Kidney (tissue), 14 donors: Measurements from ENCODE around the gene ARHGEF10L. TPM values are rescaled to one million over a fixed set of nuclear protein-coding genes. Genes with fewer than 3 reads are reported as not detected.

Experiments used
- DNase-seq, 5 donors: peaks; one replicate each; pipeline ENCODE4 v3.0.0-alpha.2; 2013 to 2020
- FAIRE-seq: peaks from 2 replicates; lab custom pipeline; 2012; peaks lifted over from hg19 to GRCh38; lab: Jason Lieb, UNC
- H3K27ac ChIP-seq, 2 donors: one replicate each; pipeline ENCODE4 v1.7.0; 2013; ENCODE audit warnings: low read depth in 2 of 2, low read length in 2 of 2, inconsistent platforms in 1 of 2
- H3K27me3 ChIP-seq: one replicate; pipeline ENCODE4 v1.7.1; 2013; ENCODE audit warnings: low read length, inconsistent platforms; ENCODE audit not compliant: control insufficient read depth, insufficient read depth
- H3K36me3 ChIP-seq, 3 donors: one replicate each; pipeline versions ENCODE4 v1.7.0 to v1.7.1; 2013; ENCODE audit warnings: low read length in 3 of 3, control low read depth in 1 of 3, inconsistent platforms in 1 of 3; ENCODE audit not compliant: insufficient read depth in 3 of 3, control insufficient read depth in 2 of 3
- H3K4me1 ChIP-seq, 3 donors: one replicate each; pipeline versions ENCODE4 v1.7.0 to v1.7.1; 2013; ENCODE audit warnings: low read length in 3 of 3, inconsistent platforms in 1 of 3, low read depth in 1 of 3; ENCODE audit not compliant: control insufficient read depth in 2 of 3, insufficient read depth in 2 of 3
- H3K4me3 ChIP-seq, 3 donors: one replicate each; pipeline versions ENCODE4 v1.7.0 to v1.8.1; 2013; ENCODE audit warnings: low read length in 3 of 3, control low read depth in 1 of 3, inconsistent platforms in 1 of 3
- H3K9ac ChIP-seq, 3 donors: one replicate each; pipeline versions ENCODE4 v1.7.0 to v1.7.1; 2013; ENCODE audit warnings: low read length in 3 of 3, control low read depth in 1 of 3, inconsistent platforms in 1 of 3
- H3K9me3 ChIP-seq, 3 donors: one replicate each; pipeline versions ENCODE4 v1.7.0 to v1.7.1; 2013; ENCODE audit warnings: low read length in 3 of 3, control low read depth in 1 of 3, inconsistent platforms in 1 of 3; ENCODE audit not compliant: control insufficient read depth in 2 of 3, insufficient read depth in 1 of 3
- intact Hi-C: fragments of 100-400 bp; cut with DNase I; formaldehyde crosslinking; loops from one replicate; pipeline ENCODE4 v1.11.1; 2022
- polyA plus RNA-seq: library from polyadenylated mRNA; stranded (reverse); fragments of 350-450 nt; fragmentation: Illumina TruSeq; extraction: RNeasy Lipid Tissue Mini Kit (QIAGEN cat#74804); gene quantifications from one replicate; pipeline ENCODE4 v1.2.3, GENCODE V29; 2014; ENCODE audit warnings: low read depth, low replicate concordance; ENCODE audit not compliant: insufficient read depth
- total RNA-seq: library from RNA; stranded (reverse); fragmentation: NEBNext Ultra II Directional; extraction: Animal tissue kit (Norgen Biotek cat#: 25700); gene quantifications from one replicate; pipeline ENCODE4 v1.2.1, GENCODE V29; 2021
- TF ChIP-seq, protein P1 (sequence below): IDR thresholded peaks from 3 replicates; pipeline ENCODE4 v1.5.1; 2012; ENCODE audit warnings: mild to moderate bottlenecking, moderate library complexity, borderline replicate concordance; ENCODE audit not compliant: insufficient read depth; ENCODE audit errors: extremely low read depth
- donor health status: control.
- donor health status: control.
- donor health status: control.
- donor health status: control.
- donor health status: control.
- donor health status: DM: yes; HTN: yes; CAD: no.
- donor health status: Normal renal cell carcinoma (clear cell type).

ARHGEF10L gene
- total and polyA plus RNA-seq, 2 donors from 2014 or later: 40.8 to 91.9 TPM

DNA sequence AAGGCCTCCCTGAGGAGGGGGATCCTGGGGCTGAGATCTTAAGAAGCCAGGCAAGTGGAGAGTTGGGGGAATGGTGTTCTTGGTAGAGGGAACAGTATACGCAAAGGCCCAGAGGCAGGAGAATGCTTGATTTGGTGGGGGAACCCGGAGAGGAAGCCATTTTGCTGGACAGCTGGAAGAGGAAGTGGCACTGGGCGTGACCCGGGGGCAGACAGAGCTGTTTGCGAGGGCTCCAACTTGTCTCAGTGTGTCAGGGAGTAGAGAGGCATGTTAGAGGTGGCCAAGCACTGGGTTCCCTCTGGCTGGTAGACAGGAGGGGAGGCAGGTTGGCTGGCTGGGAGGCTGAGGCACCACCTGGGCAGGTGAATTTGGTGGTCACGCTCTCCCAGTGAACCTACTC is 119.3 kb downstream of the ARHGEF10L start:
- Histone ChIP-seq H3K4me1 (no peaks in the 10 kb centered on the region), H3K9me3 (no peaks in the 10 kb centered on the region), H3K27ac (no peak overlapping the region), H3K9ac (no peak overlapping the region), H3K36me3 (peaks cover 5 to 70% (median 39%) of the 10 kb centered on the region in 3 donors), H3K4me3 (no peak overlapping the region), H3K27me3 (no peaks in the 10 kb centered on the region)
- DNase-seq (no peak), FAIRE-seq (no peak)
- intact Hi-C loops: no loop called here
- TF ChIP-seq, protein P1, sequence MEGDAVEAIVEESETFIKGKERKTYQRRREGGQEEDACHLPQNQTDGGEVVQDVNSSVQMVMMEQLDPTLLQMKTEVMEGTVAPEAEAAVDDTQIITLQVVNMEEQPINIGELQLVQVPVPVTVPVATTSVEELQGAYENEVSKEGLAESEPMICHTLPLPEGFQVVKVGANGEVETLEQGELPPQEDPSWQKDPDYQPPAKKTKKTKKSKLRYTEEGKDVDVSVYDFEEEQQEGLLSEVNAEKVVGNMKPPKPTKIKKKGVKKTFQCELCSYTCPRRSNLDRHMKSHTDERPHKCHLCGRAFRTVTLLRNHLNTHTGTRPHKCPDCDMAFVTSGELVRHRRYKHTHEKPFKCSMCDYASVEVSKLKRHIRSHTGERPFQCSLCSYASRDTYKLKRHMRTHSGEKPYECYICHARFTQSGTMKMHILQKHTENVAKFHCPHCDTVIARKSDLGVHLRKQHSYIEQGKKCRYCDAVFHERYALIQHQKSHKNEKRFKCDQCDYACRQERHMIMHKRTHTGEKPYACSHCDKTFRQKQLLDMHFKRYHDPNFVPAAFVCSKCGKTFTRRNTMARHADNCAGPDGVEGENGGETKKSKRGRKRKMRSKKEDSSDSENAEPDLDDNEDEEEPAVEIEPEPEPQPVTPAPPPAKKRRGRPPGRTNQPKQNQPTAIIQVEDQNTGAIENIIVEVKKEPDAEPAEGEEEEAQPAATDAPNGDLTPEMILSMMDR: no peak

DNA sequence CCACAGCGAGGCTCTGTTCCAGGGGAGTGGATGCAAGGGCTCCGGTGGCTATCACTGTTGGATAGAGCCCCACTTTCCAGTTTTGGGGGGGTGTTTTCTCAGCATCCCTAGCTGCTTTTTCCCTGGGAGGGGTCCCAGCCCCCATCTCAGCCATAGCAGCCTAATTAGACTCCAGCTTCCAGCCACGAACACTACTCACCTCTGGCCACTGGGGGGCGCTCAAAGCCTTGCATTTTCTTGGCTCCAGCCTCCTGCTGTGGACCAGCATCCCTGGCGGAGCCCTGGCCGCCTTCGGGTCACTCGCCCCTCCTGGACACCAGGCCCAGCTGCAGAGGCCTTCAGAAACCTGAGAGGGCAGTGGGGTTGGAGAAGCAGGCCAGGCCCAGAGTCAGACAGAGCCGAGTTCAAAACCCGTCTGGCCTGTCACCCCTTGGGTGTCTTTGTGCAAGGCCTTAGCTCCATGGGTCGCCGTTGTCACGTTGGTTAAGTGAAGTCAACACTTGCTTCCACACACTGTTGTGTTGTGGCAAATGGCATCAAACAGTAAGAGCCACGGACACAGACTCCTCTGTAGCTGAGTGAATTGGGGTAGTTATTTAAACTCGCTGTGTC is 122.2 kb downstream of the ARHGEF10L start:
- Histone ChIP-seq H3K27ac (no peak overlapping the region), H3K9ac (no peak overlapping the region), H3K27me3 (no peaks in the 10 kb centered on the region), H3K36me3 (peaks cover 6 to 67% (median 34%) of the 10 kb centered on the region in 3 donors), H3K4me1 (no peaks in the 10 kb centered on the region), H3K9me3 (no peaks in the 10 kb centered on the region), H3K4me3 (no peak overlapping the region)
- FAIRE-seq (no peak), DNase-seq (peak in 4 of 5 donors; percentile 60 to 82 (median 80))
- intact Hi-C loops: no loop called here
- TF ChIP-seq, protein P1: peak; percentile 65

DNA sequence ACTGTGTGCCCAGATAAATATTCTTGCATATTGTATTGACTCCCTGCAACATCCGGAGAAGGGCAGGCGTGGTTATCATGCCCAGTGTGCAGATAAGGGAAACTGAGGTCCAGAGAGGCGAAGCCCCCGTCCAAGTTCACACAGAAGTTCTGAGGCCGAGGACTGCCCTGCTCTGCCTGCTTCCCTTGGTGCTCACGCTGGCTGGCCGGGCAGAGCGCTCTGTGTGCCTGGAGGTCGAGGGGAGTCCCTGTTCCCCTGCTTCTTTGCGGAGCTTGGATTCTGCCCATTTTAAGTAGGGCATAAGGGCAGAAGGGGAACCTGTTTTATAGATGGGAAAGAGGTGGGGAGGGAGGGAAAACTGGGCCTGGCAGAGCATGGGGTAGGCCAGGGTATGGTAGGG is 122.8 kb downstream of the ARHGEF10L start:
- no peak for FAIRE-seq
- intact Hi-C loops: no loop called here
- Histone ChIP-seq H3K9ac (no peak overlapping the region), H3K4me3 (no peak overlapping the region), H3K27ac (no peak overlapping the region), H3K4me1 (no peaks in the 10 kb centered on the region), H3K27me3 (no peaks in the 10 kb centered on the region), H3K9me3 (no peaks in the 10 kb centered on the region), H3K36me3 (peaks cover 6 to 61% (median 27%) of the 10 kb centered on the region in 3 donors)
- TF ChIP-seq, protein P1: no peak
- no peak for DNase-seq
